SU-DHL-6 (cell line): ENCODE measurements around the gene LUM.

Experiments
- CTCF ChIP-seq: fragments of 200-600 bp; sonication (generic); IDR thresholded peaks from one replicate; pipeline ENCODE4 v1.5.1; 2017; ENCODE audit warnings: antibody characterized with exemption, mild to moderate bottlenecking, low read length, moderate library complexity; ENCODE audit not compliant: insufficient read depth, poor library complexity, severe bottlenecking
- EZH2phosphoT487 ChIP-seq: fragments of 200-600 bp; sonication (generic), shearing (Covaris generic); conservative IDR thresholded peaks from 2 replicates; pipeline ENCODE4 v1.6.1; 2018; ENCODE audit warnings: mild to moderate bottlenecking, antibody characterized with exemption, low read length, moderate library complexity, mixed read lengths

- TF ChIP-seq CTCF (no peak), EZH2phosphoT487 (no peak)
Measured at GRCh38 chr12:91103624-91104023, 7.7 kb downstream of the LUM start.
